GM15510 (cell line): ENCODE measurements around the gene TNFRSF11A.

Experiments used
- POLR2A ChIP-seq: IDR thresholded peaks from 3 replicates; pipeline ENCODE4 v1.6.1; 2011; ENCODE audit warnings: borderline replicate concordance; ENCODE audit not compliant: insufficient read length; ENCODE audit errors: extremely low read depth

The TNFRSF11A gene

DNA sequence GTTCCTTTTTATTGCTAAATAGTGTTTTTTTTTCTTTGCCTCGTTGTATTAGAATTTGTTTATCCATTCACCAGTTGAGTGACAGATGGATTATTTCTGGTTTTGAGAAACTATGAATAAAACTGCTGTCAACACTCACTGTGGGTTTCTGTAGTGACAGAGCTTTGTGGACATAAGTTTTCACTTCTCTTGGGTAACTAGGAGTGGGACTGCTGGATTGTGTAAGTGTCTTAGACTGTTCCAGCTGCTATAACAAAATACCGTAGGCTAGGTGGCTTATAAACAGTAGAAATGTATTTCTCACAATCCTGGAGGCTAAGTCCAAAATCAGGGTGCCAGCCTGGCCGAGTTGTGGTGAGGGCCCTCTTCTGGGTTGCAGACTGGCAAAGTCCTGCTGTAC is 71.9 kb downstream of the TNFRSF11A start:
- no peak for TF ChIP-seq POLR2A

DNA sequence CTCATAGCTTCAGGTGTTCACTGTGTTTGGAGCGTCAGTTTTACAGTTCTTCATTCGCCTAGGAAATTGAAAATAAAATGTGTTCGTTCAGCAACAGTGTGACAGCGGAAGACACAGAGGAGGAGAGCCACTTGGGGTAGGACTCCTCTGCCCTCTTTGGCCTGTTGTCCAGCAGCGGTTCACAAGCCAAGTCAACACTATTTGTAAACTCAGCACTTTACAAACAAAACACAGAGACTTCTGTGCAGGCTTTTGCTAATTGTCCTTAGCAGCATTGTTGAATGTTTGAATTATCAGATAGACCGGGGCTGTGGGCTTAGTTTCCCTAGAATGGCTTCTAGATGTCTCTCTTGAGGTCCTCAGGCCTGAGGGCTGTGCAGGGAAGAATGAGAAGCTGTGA is 73.2 kb downstream of the TNFRSF11A start:
- no peak for TF ChIP-seq POLR2A

DNA sequence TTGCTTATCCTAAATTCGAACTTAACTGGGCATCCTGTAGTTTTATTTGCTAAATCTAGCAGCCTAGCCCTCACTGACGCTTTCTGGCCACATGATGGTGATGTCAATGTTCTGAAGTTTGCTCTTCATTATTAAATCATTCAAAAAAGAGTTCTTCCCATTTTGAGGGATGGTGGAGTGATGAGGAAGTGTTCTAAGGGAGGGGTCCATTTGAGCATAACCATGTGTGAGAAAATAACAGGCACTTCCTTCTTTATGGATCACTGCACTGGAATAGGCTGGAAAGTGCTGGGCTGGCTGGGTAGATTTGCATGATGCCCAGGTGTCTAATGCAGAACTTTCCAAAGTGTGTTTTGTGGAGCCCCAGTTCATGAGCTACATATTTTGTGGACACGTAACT is 74.2 kb downstream of the TNFRSF11A start:
- TF ChIP-seq POLR2A: no peak

DNA sequence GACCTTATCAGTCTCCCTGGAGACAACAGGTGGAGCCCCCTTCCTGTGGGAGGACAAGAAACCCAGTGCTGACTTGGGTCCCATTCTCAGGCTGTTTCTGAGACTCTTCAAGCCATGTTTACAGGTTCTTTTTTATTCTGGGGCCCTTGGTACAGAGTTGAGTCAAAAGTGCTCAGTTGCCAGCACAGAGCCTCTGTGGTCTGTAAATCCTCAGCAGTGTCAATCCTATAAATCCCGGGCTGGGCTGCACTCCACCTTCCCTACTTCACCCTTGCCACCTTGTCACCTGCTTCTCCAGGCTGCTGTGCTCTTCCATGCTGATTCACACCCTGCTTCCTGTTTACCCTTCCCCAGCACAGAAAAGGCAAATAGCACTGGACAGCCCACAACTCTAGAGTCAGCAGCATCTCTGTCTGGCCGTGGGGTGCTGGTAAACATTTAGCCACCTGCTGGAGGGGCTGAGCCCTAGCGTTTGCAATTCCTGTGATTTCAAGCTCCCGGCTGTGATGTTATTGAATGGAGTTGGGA is 74.7 kb downstream of the TNFRSF11A start:
- TF ChIP-seq POLR2A: no peak

DNA sequence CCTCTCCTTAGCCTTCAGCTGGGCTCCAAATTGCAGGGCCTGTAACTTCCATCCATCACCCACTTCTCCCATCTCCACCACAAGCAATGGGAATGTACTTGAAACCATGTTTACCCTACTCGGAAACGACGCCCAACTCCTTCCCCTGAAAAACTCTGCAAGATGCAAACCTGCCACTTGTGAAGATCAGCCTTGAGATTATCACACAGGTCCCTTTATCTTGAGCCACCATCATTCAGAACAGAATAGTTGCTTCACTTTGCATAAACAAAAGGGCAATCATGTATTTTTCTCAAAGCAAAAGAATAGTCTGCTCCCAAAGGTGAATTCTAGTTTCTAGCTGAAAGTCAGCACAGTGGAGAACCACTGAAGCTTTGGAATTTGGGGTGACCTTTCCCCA is 75.8 kb downstream of the TNFRSF11A start:
- TF ChIP-seq POLR2A: no peak

DNA sequence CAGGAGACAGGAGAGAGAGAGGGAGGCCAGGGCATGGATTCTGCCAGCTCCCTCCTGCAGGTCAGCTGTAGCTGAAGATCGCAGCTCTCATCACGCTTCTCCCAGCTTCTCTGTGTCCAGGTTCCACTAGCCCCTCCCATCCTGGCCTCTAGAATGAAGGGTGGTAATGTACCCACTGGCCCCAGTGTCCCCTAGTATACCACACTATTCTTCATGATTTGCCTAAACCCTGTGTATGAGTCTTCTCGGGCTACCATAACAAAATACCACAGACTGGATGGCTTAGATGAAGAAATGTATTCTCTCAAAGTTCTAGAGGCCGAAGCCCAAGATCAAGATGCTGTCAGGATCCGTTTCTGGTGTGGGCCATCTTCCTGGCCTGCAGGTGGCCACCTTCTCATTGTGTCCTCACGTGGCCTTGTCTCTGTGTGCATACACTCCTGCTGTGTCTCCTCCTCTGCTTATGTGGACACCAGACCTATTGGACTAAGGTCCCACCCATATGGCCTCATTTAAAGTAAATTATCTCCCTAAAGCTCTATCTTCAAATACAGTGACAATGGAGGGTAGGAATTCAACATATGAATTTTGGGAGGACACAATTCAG is 77.3 kb downstream of the TNFRSF11A start:
- no peak for TF ChIP-seq POLR2A

DNA sequence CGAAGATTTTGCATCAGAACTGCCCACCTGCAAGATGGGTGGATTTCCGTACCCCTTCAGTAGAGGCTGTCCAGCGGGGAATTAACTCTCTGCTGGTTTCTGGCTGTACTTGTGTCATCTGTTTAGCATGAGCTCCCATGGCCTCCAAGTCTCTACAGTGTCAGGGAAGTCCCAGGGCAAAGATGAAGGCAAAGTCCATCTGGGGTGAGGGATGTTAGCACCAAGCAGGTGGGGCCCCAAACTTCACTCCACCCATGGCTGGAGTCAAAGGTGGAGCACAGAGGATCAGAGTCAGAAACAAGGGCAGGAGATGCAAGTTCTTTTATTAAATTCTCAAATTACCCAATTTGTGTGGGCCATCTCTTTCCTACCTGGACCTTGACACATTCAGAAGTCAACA is 78.0 kb downstream of the TNFRSF11A start:
- no peak for TF ChIP-seq POLR2A

DNA sequence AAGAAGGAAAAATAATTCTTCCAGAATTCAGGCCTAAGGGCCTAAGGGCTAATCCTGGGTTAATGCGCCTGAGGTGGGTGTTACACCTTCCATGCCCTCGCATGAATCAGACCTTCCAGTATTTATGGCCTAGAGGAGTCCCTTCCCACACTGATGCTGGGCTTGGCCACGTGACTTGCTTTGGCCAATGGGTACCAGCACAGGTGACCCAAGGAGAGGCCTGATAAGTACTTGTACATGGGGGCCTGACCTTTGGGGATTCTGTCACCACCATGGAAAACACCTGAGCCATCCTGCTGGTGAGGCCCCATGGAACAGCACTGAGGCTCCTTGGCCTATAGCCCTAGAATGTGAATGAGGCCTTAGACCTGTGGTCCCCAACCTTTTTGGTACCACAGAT is 79.8 kb downstream of the TNFRSF11A start:
- TF ChIP-seq POLR2A: no peak

DNA sequence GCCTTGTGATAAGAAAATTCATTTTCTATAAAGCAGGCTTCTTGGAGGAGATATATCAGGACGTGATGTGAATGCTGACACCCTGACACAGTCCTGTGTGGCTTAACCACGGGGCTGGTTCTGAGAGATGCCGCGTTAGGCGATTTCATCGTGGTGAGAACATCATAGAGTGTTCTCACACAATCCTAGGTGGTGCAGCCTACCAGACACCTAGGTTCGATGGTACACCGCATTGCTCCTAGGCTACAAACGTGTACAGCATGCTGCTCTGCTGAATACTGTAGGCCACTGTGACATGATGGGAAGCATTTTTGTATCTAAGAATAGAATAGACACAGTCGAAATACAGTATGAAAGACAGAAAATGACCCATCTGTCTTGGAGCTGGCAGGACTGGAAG is 82.5 kb downstream of the TNFRSF11A start:
- no peak for TF ChIP-seq POLR2A

DNA sequence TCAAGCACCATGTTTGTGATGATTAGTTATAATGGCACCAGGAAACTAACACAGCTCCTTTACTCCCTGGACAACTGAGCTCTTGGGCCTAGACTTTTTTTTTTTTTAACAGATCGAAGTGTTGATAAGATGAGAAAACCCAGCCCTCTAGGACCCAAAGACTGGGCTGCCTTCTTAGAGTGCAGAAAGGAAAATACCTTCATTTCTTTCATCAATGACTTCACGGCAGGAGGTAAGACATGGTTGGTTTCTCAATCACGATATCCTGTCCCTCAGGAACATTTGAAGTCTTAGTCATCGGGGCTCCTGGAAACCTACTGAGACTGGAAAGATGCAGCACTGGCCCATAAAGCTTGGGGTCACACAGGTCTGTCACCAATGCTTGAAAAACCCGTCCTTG is 84.7 kb downstream of the TNFRSF11A start:
- TF ChIP-seq POLR2A: no peak

DNA sequence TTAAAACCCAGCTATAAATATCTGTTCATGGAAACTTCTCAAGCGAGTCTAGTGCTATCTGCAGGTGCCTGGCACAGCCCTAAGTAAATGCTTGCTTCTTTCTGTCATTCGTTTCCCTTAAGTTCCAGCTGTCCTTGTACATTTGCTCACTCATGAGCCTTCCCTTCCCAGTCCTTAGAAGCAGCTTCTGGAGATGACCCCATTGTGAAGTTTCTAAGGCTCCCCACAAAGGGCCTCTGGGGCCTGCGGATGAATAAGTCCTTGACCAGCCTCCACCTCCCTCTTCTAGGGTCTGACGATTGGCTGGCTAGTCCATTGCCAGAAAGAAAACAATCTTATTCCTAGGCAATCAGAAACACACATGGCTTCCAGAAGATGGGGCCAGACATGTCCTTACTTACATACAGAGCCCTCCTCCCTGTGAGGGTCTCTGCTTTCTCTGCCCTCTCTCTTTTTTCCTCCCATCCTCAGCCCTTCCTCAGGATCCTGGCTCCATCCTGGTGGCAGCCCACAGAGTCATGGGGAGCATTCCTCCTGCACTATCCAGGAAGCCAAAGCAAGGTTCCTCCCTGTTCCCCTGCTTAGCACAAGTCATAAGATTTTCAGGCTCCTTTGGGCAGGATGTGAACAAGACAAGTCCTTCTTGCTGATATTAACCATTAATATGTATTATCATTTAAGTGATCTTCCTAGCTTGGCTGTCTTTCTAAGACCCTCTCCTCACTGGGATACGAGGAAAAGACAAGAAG is 87.3 kb downstream of the TNFRSF11A start:
- TF ChIP-seq POLR2A: no peak

DNA sequence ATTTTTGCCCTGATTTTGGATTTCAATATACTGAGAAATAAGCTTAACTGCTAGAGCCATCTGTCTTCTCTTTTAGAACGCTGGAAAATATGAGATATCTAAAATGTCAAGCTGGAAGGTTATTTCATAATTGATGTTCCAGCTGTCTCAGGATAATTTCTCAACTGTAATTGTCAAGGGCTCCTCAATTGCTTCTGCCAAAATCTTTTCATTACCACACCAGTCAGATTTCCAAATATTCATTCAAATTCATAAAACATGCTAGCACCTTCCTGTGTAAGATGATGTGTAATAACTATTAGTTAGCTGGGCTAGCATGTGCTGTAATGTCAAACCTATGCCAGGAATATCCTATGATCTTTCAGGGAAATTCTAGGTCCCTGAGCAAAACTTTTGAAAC is 88.1 kb downstream of the TNFRSF11A start:
- no peak for TF ChIP-seq POLR2A

DNA sequence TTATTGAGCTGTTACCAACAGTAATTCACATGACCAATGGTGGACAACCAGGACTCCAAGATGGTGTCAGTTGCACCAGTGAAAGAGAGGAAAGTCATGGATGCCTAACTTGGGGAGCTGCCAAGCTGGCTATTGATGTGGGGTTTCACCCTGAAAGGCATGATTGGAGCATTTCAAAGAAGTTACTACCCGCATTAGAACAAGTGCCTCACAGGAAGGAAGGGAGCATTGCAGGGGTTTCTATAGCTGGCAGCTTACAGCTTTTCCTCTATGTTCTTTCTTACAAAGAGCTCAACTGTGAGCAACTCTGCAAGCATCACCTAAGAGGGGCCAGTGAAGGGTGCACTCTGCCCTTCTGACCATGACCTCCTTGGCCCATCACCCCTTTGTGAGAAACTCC is 93.1 kb downstream of the TNFRSF11A start:
- no peak for TF ChIP-seq POLR2A

DNA sequence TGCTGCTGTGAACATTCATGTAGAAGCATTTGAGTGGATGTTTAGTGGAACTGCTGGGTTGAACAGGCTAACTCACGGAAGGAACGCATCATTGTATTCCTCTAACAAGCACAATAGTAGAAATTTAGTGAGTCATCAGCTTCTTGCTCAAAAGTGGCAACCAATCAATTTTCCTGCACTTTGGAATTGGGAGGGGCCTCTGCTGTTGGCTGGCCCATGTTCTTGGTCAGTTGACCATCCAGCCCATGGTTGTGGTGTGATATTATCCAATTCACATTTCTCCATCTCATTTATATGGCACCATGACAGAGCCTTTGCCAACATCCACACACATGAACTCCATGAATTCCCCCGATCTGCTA is 95.0 kb downstream of the TNFRSF11A start:
- TF ChIP-seq POLR2A: no peak

DNA sequence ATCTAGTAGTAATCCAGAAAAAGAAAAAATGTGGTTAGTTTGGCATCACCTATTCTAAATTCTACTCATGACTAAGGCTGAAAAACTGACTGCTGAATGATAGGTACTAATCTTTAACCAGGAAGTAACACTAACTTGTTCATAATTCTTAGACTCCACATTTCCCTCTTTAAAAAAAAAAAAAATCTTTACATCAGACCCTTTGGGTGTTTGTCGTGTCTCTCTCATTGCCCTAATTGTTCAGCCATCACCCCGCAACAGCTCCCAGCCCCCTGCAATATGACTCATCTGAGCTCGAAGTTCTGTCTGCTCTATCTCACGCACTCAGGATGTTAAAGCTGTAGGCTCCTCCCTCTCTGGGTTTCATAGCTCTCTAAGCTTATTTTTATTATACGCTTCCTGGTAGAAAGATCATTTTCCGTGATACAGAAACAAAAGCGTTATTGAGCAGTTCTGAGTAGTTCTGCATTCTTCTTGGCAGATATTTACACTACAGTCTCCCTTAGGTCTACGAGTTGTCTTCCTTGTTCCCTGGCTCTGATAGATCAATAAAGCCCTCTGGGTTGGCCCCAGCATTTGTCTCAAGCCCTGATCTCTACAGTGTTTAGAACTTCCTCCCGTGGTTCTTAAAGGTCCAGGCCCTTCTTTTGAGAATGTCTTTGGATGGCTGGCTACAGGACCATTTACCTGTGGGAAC is 95.6 kb downstream of the TNFRSF11A start:
- TF ChIP-seq POLR2A: no peak

DNA sequence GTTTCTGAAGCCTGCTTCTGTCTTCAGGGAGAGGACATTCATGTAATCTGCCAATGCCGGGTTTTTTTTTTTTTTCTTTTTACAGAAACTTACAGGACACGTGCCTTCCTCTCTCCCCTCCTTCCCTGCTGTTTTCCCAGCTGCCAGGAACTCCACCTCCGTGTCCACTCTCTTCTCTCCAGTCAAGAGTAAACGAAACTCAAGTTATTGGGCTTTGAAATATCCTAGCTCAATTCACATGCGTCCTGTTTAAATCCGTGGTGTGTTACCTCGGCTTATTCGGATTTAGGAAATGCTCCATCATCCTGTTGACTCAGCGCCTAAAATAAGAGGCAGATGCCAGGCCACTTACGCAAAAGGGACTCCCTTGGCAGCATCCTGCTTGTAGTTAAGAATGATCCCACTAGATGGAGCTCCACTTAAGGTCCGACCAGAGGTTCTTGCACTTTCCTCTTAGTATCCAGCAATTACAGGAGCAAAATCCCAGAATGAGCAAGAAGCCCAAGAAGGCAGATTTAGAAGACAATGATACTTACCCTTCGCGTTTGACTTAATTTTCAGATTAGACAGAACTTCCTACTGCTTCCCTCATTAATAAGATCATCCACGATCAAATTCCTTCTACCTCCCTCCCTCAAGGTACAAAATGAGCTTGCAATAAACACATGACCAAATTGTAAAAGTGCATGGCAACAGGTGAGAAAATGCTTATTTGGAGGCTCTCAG is 100.5 kb downstream of the TNFRSF11A start:
- no peak for TF ChIP-seq POLR2A

DNA sequence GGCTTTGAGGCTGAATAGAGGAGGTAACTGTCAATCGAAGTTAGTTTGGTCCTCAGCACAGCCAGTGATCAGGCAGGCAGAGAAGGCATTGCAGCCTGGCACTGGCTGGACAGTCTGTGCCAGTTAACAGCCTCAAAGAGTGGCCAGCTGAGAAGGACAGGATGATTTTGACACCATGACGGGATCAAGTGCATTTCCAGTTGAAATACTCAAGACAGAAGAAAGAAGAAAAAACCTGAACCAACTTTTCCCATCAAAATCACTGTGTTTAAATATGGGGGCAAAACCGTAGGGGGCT is 101.0 kb downstream of the TNFRSF11A start:
- TF ChIP-seq POLR2A: no peak
